K562 (cell line): Measurements from ENCODE around the gene TOR1A. TPM values are rescaled to one million over a fixed set of nuclear protein-coding genes. Genes with fewer than 3 reads are reported as not detected.

Source experiments
- ATAC-seq: fragments of 200-7000 bp; cut with Tn5 transposase; 3 replicates; pipeline ENCODE4 v1.9.1; 2020; ENCODE audit warnings: moderate library complexity
- BruUV-seq: library from RNA; stranded (reverse); fragments of 400-500 nt; replicated peaks from 2 replicates; lab custom pipeline; 2021; lab: Mats Ljungman, UMichigan
- CTCF ChIA-PET: fragments of 300-600 bp; formaldehyde crosslinking; extraction: SDS; loops from one replicate; lab custom pipeline; 2021; ENCODE audit warnings: low intra/inter-chr PET ratio; lab: Yijun Ruan, JAX
- POLR2A ChIA-PET: fragments of 300-600, 350-650 bp; sonication (Branson Sonifier 250); formaldehyde crosslinking; extraction: SDS; loops from one replicate; lab custom pipeline; 2021; ENCODE audit warnings: antibody characterized with exemption, inconsistent platforms; lab: Yijun Ruan, JAX
- DNase-seq, 4 experiments: peaks; one replicate each; pipeline versions ENCODE4 v3.0.0 to v3.0.0-alpha.2; 2011 to 2018; ENCODE audit warnings: low spot score in 3 of 4, mixed read lengths in 3 of 4; ENCODE audit errors: extremely low read depth in 1 of 4
- FAIRE-seq: peaks from 2 replicates; lab custom pipeline; 2011; peaks lifted over from hg19 to GRCh38; lab: Jason Lieb, UNC
- H2AFZ ChIP-seq: 2 replicates; pipeline ENCODE4 v1.6.0; 2011; ENCODE audit warnings: low read depth, low read length, control low read depth, inconsistent platforms
- H3K27ac ChIP-seq: fragments of 200-600 bp; 3 replicates; pipeline ENCODE4 v1.8.0; 2011; ENCODE audit warnings: low read depth, mild to moderate bottlenecking, control low read depth, inconsistent platforms, low read length, moderate library complexity, mixed read lengths; ENCODE audit errors: extremely low read depth
- H3K27me3 ChIP-seq, 2 experiments: fragments of 300-600 bp in 1 of 2; 2 replicates in 1 of 2; 3 replicates in 1 of 2; pipeline versions ENCODE4 v1.6.0 to v1.8.0; 2011; ENCODE audit warnings: inconsistent platforms in 2 of 2, low read length in 2 of 2, mild to moderate bottlenecking in 1 of 2, mixed read lengths in 1 of 2, moderate library complexity in 1 of 2; ENCODE audit not compliant: control insufficient read depth in 2 of 2, insufficient read depth in 2 of 2
- H3K36me3 ChIP-seq: fragments of 300-600 bp; 3 replicates; pipeline ENCODE4 v1.8.0; 2011; ENCODE audit warnings: mild to moderate bottlenecking, low read length, inconsistent platforms; ENCODE audit not compliant: control insufficient read depth, insufficient read depth
- H3K4me1 ChIP-seq, 2 experiments: fragments of 200-600 bp in 1 of 2; replicated peaks in 1 of 2; 2 replicates in 1 of 2; 3 replicates in 1 of 2; pipeline versions ENCODE4 v1.5.1 to v1.8.0; 2011; ENCODE audit warnings: inconsistent platforms in 2 of 2, low read length in 2 of 2, mild to moderate bottlenecking in 1 of 2, mixed read lengths in 1 of 2, moderate library complexity in 1 of 2; ENCODE audit not compliant: control insufficient read depth in 2 of 2, insufficient read depth in 2 of 2
- H3K4me2 ChIP-seq: 2 replicates; pipeline ENCODE4 v1.6.1; 2011; ENCODE audit warnings: low read length, control low read depth, inconsistent platforms, mixed read lengths; ENCODE audit not compliant: insufficient read depth
- H3K4me3 ChIP-seq: fragments of 200-600 bp; sonication (generic), shearing (Covaris generic); 2 replicates; pipeline ENCODE4 v1.5.1; 2016; ENCODE audit warnings: control low read depth, inconsistent platforms
- H3K79me2 ChIP-seq: fragments of 200-600 bp; 3 replicates; pipeline ENCODE4 v1.8.0; 2011; ENCODE audit warnings: low read length, inconsistent platforms; ENCODE audit not compliant: control insufficient read depth, insufficient read depth
- H3K9ac ChIP-seq, 2 experiments: 2 replicates each; pipeline versions ENCODE4 v1.6.0 to v1.6.1; 2011; ENCODE audit warnings: low read depth in 2 of 2, low read length in 2 of 2, control low read depth in 1 of 2, inconsistent platforms in 1 of 2, mild to moderate bottlenecking in 1 of 2, mixed read lengths in 1 of 2; ENCODE audit not compliant: insufficient read depth in 1 of 2
- H3K9me1 ChIP-seq: one replicate; pipeline ENCODE4 v1.6.0; 2011; ENCODE audit warnings: inconsistent platforms, mild to moderate bottlenecking, low read length, moderate library complexity; ENCODE audit not compliant: control insufficient read depth, insufficient read depth
- H3K9me3 ChIP-seq: replicated peaks from 2 replicates; pipeline ENCODE4 v1.5.1; 2011; ENCODE audit warnings: low read depth, low read length, inconsistent platforms; ENCODE audit not compliant: control insufficient read depth, insufficient read depth
- H4K20me1 ChIP-seq: replicated peaks from 2 replicates; pipeline ENCODE4 v1.6.1; 2011; ENCODE audit warnings: low read length, inconsistent platforms, mixed read lengths; ENCODE audit not compliant: control insufficient read depth, insufficient read depth
- BCOR ChIP-seq: fragments of 450-650 bp; IDR thresholded peaks from 2 replicates; pipeline ENCODE4 v1.6.1; 2016
- C11orf30 ChIP-seq: fragments of 450-650 bp; IDR thresholded peaks from 2 replicates; pipeline ENCODE4 v1.6.1; 2016; ENCODE audit warnings: low read depth, mild to moderate bottlenecking
- ETS1 ChIP-seq: conservative IDR thresholded peaks from 2 replicates; pipeline ENCODE4 v1.6.1; 2011; ENCODE audit warnings: low read depth, mild to moderate bottlenecking, low read length; ENCODE audit not compliant: control insufficient read depth
- FOXK1 ChIP-seq: sonication (generic); formaldehyde crosslinking; IDR thresholded peaks from 2 replicates; pipeline ENCODE4 v1.8.0; 2022; ENCODE audit warnings: missing genetic modification reagents, mild to moderate bottlenecking, borderline replicate concordance
- KLF16 ChIP-seq: IDR thresholded peaks from 2 replicates; pipeline ENCODE4 v1.6.1; 2016; ENCODE audit warnings: antibody characterized with exemption
- NKRF ChIP-seq: fragments of 450-650 bp; IDR thresholded peaks from 2 replicates; pipeline ENCODE4 v1.6.1; 2016; ENCODE audit warnings: borderline replicate concordance
- NR1H2 ChIP-seq: sonication (generic); formaldehyde crosslinking; IDR thresholded peaks from 2 replicates; pipeline ENCODE4 v1.4.0; 2020; ENCODE audit warnings: mild to moderate bottlenecking, missing genetic modification reagents
- SMAD1 ChIP-seq: fragments of 150-350 bp; IDR thresholded peaks from 2 replicates; pipeline ENCODE4 v1.6.1; 2014; ENCODE audit warnings: low read length, low read depth; ENCODE audit not compliant: partially characterized antibody
- SMARCE1 ChIP-seq: fragments of 450-650 bp; IDR thresholded peaks from 2 replicates; pipeline ENCODE4 v1.7.1; 2016; ENCODE audit warnings: mild to moderate bottlenecking
- SRF ChIP-seq, 2 experiments: fragments of 250-450, 450-650 bp in 1 of 2; sonication (Bioruptor Pico) in 1 of 2; sonication (generic) in 1 of 2; formaldehyde crosslinking; IDR thresholded peaks; 2 replicates each; pipeline versions ENCODE4 v1.5.0 to v1.5.1; 2020 to 2022; ENCODE audit warnings: mild to moderate bottlenecking in 1 of 2, missing genetic modification reagents in 1 of 2
- TAF1 ChIP-seq: IDR thresholded peaks from 2 replicates; pipeline ENCODE4 v1.6.1; 2011; ENCODE audit warnings: mild to moderate bottlenecking, low read length, moderate library complexity; ENCODE audit not compliant: insufficient read depth, control insufficient read depth, severe bottlenecking; ENCODE audit errors: extremely low read depth
- ZFPM2 ChIP-seq: fragments of 250-450 bp; sonication (Bioruptor Pico); IDR thresholded peaks from 2 replicates; pipeline ENCODE4 v1.5.1; 2022; ENCODE audit warnings: mild to moderate bottlenecking
- ZNF253 ChIP-seq: fragments of 250-450 bp; sonication (Bioruptor Pico); conservative IDR thresholded peaks from 2 replicates; pipeline ENCODE4 v1.6.1; 2021; ENCODE audit warnings: mild to moderate bottlenecking
- ZNF41 ChIP-seq: fragments of 250-450 bp; sonication (Bioruptor Pico); conservative IDR thresholded peaks from 2 replicates; pipeline ENCODE4 v1.4.0; 2020; ENCODE audit warnings: mild to moderate bottlenecking
- WGBS: fragments of 100-300 bp; shearing (Covaris generic); methylation state at CpG from one replicate; pipeline ENCODE4 v1.1.6; 2016; ENCODE audit warnings: low coverage, mixed read lengths; ENCODE audit not compliant: insufficient coverage; ENCODE audit errors: missing lambda C conversion rate; 5-methylcytosine and 5-hydroxymethylcytosine counted together
- in situ Hi-C: fragments of 300-500 bp; cut with MboI; formaldehyde crosslinking; loops from 4 replicates; pipeline ENCODE4 v1.15.0; 2018; ENCODE audit warnings: inconsistent platforms, mixed read lengths
- intact Hi-C: fragments of 100-400 bp; cut with micrococcal nuclease; formaldehyde crosslinking; loops from 2 replicates; pipeline ENCODE4 v1.14.2; 2022
- polyA plus RNA-seq, 8 experiments: library from polyadenylated mRNA; depleted of rRNA in 4 of 8; stranded (reverse) in 5 of 8; unstranded in 3 of 8; fragments of >200 nt; fragmentation: Nextera tagmentation in 2 of 8; fragmentation: Illumina TruSeq in 1 of 8; extraction: Ambion mirVana in 2 of 8; extraction: Trizol in 1 of 8; gene quantifications; 2 replicates each; pipeline versions ENCODE4 v1.2.1 to v1.2.3, GENCODE V29; 2011 to 2014; ENCODE audit warnings: inconsistent platforms in 1 of 8, missing spikeins in 1 of 8
- total RNA-seq, 7 experiments: library from RNA; depleted of rRNA in 6 of 7; stranded (reverse); fragments of >200 nt in 6 of 7; fragmentation: Illumina TruSeq in 2 of 7; extraction: Trizol in 2 of 7; gene quantifications; 2 replicates each; pipeline versions ENCODE4 v1.2.1 to v1.2.3, GENCODE V29; 2011 to 2021; ENCODE audit warnings: low replicate concordance in 1 of 7

The TOR1A gene
- total and polyA plus RNA-seq, 9 of the 15 experiments (the other 6 are each of a cell fraction or from before 2014, with no cell fraction given), result 4.5 to 85.8 (median 51.3) TPM

GRCh38 chr9:129836311-129837007, 12.5 kb upstream of the TOR1A start (continued):
- 0 out of 2 replicates have a peak, but pooled peaks have one; percentile 57 for TF ChIP-seq ETS1
- no peak for TF ChIP-seq TAF1

GRCh38 chr9:129835860-129836223, 11.9 kb upstream of the TOR1A start:
- BruUV-seq, result TSS peak; percentile 50
- intact Hi-C loops, result loop anchor here (1.0 to 2.0 kb wide), 3 partner anchors 12 to 49 kb away; partner anchors contain the start of gene TOR1A
- no peaks in the 10 kb centered on the region for H3K9me3 ChIP-seq
- H3K36me3 ChIP-seq, result peaks cover 52% of the 10 kb centered on the region
- H3K27ac ChIP-seq, result peak overlapping the region; percentile 80
- H4K20me1 ChIP-seq, result no peaks in the 10 kb centered on the region
- H2AFZ ChIP-seq, result peak overlapping the region; percentile 10
- H3K79me2 ChIP-seq, result peaks cover 73% of the 10 kb centered on the region
- H3K4me1 ChIP-seq, result peaks cover 45 to 48% of the 10 kb centered on the region in 2 experiments
- peak overlapping the region; percentile 88 to 97 for H3K9ac ChIP-seq
- H3K4me2 ChIP-seq, result peak overlapping the region; percentile 89
- ATAC-seq, result peak; percentile 5
- no peaks in the 10 kb centered on the region for H3K27me3 ChIP-seq
- peaks cover 9% of the 10 kb centered on the region for H3K9me1 ChIP-seq
- under 1% methylated on average over 19 of the region's 19 CpGs for WGBS
- DNase-seq, result peak in 1 of 4 experiments; percentile 52
- ChIA-PET POLR2A (interaction anchor here (0.6 to 5.5 kb wide), 7 partner anchors 9 to 68 kb away, joined by 3 to 39 read pairs (median 7); no protein-coding TSS in a partner anchor), CTCF (no interaction called here)
- no peak for FAIRE-seq
- peak overlapping the region; percentile 90 for H3K4me3 ChIP-seq
- in situ Hi-C loops, result no loop called here
- 0 out of 2 replicates have a peak, but pooled peaks have one; percentile 17 for TF ChIP-seq ZNF253 (CRISPR knock-in tag)
- TF ChIP-seq SMARCE1, result peak; percentile 25; the same call in 1 of the 2 replicates
- TF ChIP-seq FOXK1 (CRISPR knock-in tag), result peak; percentile 21; the same call in 1 of the 2 replicates
- TF ChIP-seq C11orf30, result no peak
- 0 out of 2 replicates have a peak, but pooled peaks have one; percentile 4 for TF ChIP-seq NKRF
- TF ChIP-seq ZFPM2 (CRISPR knock-in tag), result no peak
- no peak for TF ChIP-seq ZNF41 (CRISPR knock-in tag)
- no peak for TF ChIP-seq BCOR
- 0 out of 2 replicates have a peak, but pooled peaks have one; percentile 59 for TF ChIP-seq NR1H2 (CRISPR knock-in tag)
- no peak for TF ChIP-seq KLF16
- TF ChIP-seq SMAD1, result peak; percentile 11
- peak in 1 of 2 experiments; percentile 63; a peak in 1 of 4 replicates for TF ChIP-seq SRF (CRISPR knock-in tag; IDR thresholded peaks at IDR 0.05)
